Liver (tissue), 9 donors: Measurements from ENCODE around the gene NAGLU. TPM values are rescaled to one million over a fixed set of nuclear protein-coding genes. Genes with fewer than 3 reads are reported as not detected.

Experiments used
- DNase-seq: peaks from one replicate; pipeline ENCODE4 v3.0.0-alpha.2; 2017; ENCODE audit warnings: low spot score
- H3K27ac ChIP-seq, 2 donors: one replicate each; pipeline ENCODE4 v1.7.0; 2013; ENCODE audit warnings: inconsistent platforms in 2 of 2, low read length in 2 of 2, control low read depth in 1 of 2, low read depth in 1 of 2, mild to moderate bottlenecking in 1 of 2
- H3K27me3 ChIP-seq, 4 donors: one replicate each; pipeline versions ENCODE4 v1.6.1 to v1.7.0; 2013; ENCODE audit warnings: low read length in 3 of 4, inconsistent platforms in 1 of 4, mild to moderate bottlenecking in 1 of 4, moderate library complexity in 1 of 4; ENCODE audit not compliant: control insufficient read depth in 4 of 4, insufficient read depth in 4 of 4
- H3K36me3 ChIP-seq, 4 donors: one replicate each; pipeline versions ENCODE4 v1.6.1 to v1.7.0; 2013; ENCODE audit warnings: low read length in 3 of 4, mild to moderate bottlenecking in 3 of 4, low read depth in 1 of 4, moderate library complexity in 1 of 4; ENCODE audit not compliant: control insufficient read depth in 4 of 4, insufficient read depth in 3 of 4
- H3K4me1 ChIP-seq, 4 donors: one replicate each; pipeline versions ENCODE4 v1.6.1 to v1.7.0; 2013; ENCODE audit warnings: low read length in 3 of 4, mild to moderate bottlenecking in 3 of 4, moderate library complexity in 1 of 4; ENCODE audit not compliant: control insufficient read depth in 4 of 4, insufficient read depth in 4 of 4
- H3K4me3 ChIP-seq, 3 donors: one replicate each; pipeline versions ENCODE4 v1.6.1 to v1.7.0; 2013; ENCODE audit warnings: low read length in 3 of 3, control low read depth in 1 of 3, low read depth in 1 of 3, mild to moderate bottlenecking in 1 of 3
- H3K9ac ChIP-seq, 2 donors: one replicate each; pipeline ENCODE4 v1.7.0; 2013; ENCODE audit warnings: low read length in 2 of 2, mild to moderate bottlenecking in 2 of 2, moderate library complexity in 2 of 2, control low read depth in 1 of 2, low read depth in 1 of 2
- H3K9me3 ChIP-seq, 4 donors: one replicate each; pipeline versions ENCODE4 v1.6.1 to v1.7.0; 2013; ENCODE audit warnings: low read length in 3 of 4; ENCODE audit not compliant: control insufficient read depth in 4 of 4
- ATF3 ChIP-seq: IDR thresholded peaks from 2 replicates; pipeline ENCODE4 v1.6.1; 2016; ENCODE audit warnings: antibody characterized with exemption
- CTCF ChIP-seq: fragments of 150-350 bp; IDR thresholded peaks from 2 replicates; pipeline ENCODE4 v1.5.1; 2017; ENCODE audit warnings: improper control_type of control experiment, low read depth, low read length; ENCODE audit not compliant: missing input control
- EGR1 ChIP-seq, 2 donors: IDR thresholded peaks; 2 replicates each; pipeline ENCODE4 v1.6.1; 2016 to 2018; ENCODE audit warnings: antibody characterized with exemption in 2 of 2, low read depth in 2 of 2
- FOXA1 ChIP-seq: IDR thresholded peaks from 2 replicates; pipeline ENCODE4 v1.6.1; 2016; ENCODE audit warnings: antibody characterized with exemption
- FOXA2 ChIP-seq: IDR thresholded peaks from 2 replicates; pipeline ENCODE4 v1.6.1; 2016; ENCODE audit warnings: antibody characterized with exemption
- GABPA ChIP-seq, 2 donors: IDR thresholded peaks in 1 of 2; conservative IDR thresholded peaks in 1 of 2; 2 replicates each; pipeline ENCODE4 v1.6.1; 2016; ENCODE audit warnings: antibody characterized with exemption in 2 of 2, mild to moderate bottlenecking in 1 of 2, moderate library complexity in 1 of 2
- HNF4A ChIP-seq, 2 donors: conservative IDR thresholded peaks; 2 replicates each; pipeline ENCODE4 v1.6.1; 2016; ENCODE audit warnings: antibody characterized with exemption in 2 of 2, mild to moderate bottlenecking in 2 of 2
- HNF4G ChIP-seq: IDR thresholded peaks from 2 replicates; pipeline ENCODE4 v1.6.1; 2016; ENCODE audit warnings: antibody characterized with exemption
- JUND ChIP-seq, 2 donors: IDR thresholded peaks; 2 replicates each; pipeline ENCODE4 v1.6.1; 2016; ENCODE audit warnings: antibody characterized with exemption in 2 of 2
- MAX ChIP-seq: IDR thresholded peaks from 2 replicates; pipeline ENCODE4 v1.6.1; 2016; ENCODE audit warnings: antibody characterized with exemption
- NR2F2 ChIP-seq: IDR thresholded peaks from 2 replicates; pipeline ENCODE4 v1.6.1; 2016; ENCODE audit warnings: antibody characterized with exemption
- RAD21 ChIP-seq, 2 donors: IDR thresholded peaks; 2 replicates each; pipeline ENCODE4 v1.6.1; 2016; ENCODE audit warnings: antibody characterized with exemption in 2 of 2, mild to moderate bottlenecking in 2 of 2
- REST ChIP-seq: IDR thresholded peaks from 2 replicates; pipeline ENCODE4 v1.6.1; 2016; ENCODE audit warnings: antibody characterized with exemption, mild to moderate bottlenecking
- RXRA ChIP-seq, 2 donors: IDR thresholded peaks; 2 replicates each; pipeline ENCODE4 v1.6.1; 2017 to 2018; ENCODE audit warnings: antibody characterized with exemption in 2 of 2, mild to moderate bottlenecking in 1 of 2
- SP1 ChIP-seq: IDR thresholded peaks from 2 replicates; pipeline ENCODE4 v1.6.1; 2018; ENCODE audit warnings: antibody characterized with exemption, mild to moderate bottlenecking
- TAF1 ChIP-seq: conservative IDR thresholded peaks from 2 replicates; pipeline ENCODE4 v1.6.1; 2016; ENCODE audit warnings: antibody characterized with exemption, mild to moderate bottlenecking
- YY1 ChIP-seq: IDR thresholded peaks from 2 replicates; pipeline ENCODE4 v1.6.1; 2016; ENCODE audit warnings: antibody characterized with exemption, mild to moderate bottlenecking
- ZBTB33 ChIP-seq: IDR thresholded peaks from 2 replicates; pipeline ENCODE4 v1.6.1; 2016; ENCODE audit warnings: antibody characterized with exemption
- WGBS: extraction: QIAGEN DNeasy Blood & Tissue Kit; methylation state at CpG from one replicate; pipeline ENCODE4 v1.1.7; 2013; 5-methylcytosine and 5-hydroxymethylcytosine counted together
- polyA plus RNA-seq, 2 donors: library from polyadenylated mRNA; stranded (reverse) in 1 of 2; unstranded in 1 of 2; fragments of 200-250 nt in 1 of 2; fragments of >200 nt in 1 of 2; fragmentation: Nextera tagmentation in 1 of 2; extraction: Ambion mirVana in 1 of 2; gene quantifications; one replicate each; pipeline versions ENCODE4 v1.2.1 to v1.2.3, GENCODE V29; 2013 to 2015
- total RNA-seq, 2 donors: library from RNA; depleted of rRNA; stranded (reverse); fragments of >200 nt; gene quantifications; one replicate each; pipeline ENCODE4 v1.2.3, GENCODE V29; 2014
- donor health status: healthy.
- donor health status: healthy.
- donor health status: healthy.
- donor health status: healthy.
- donor health status: healthy.

NAGLU gene
- total and polyA plus RNA-seq, 4 donors = 15.5 to 41.2 (median 28.9) TPM

- TF ChIP-seq TAF1 = no peak
Observed at GRCh38 chr17:42521666-42522262, 14.3 kb upstream of the NAGLU start (continued).

GRCh38 chr17:42522263-42522790, 13.7 kb upstream of the NAGLU start:
- Histone ChIP-seq H3K4me1 (peaks cover 6 to 50% (median 26%) of the 10 kb centered on the region in 4 donors), H3K9me3 (no peaks in the 10 kb centered on the region), H3K9ac (no peak overlapping the region), H3K36me3 (peaks cover 0 to 3% (median 0%) of the 10 kb centered on the region in 4 donors), H3K27ac (peak overlapping the region; percentile 32 to 90), H3K27me3 (no peaks in the 10 kb centered on the region), H3K4me3 (no peak overlapping the region)
- TF ChIP-seq REST = no peak
- TF ChIP-seq TAF1 = no peak
- TF ChIP-seq MAX = no peak
- no peak for TF ChIP-seq FOXA2
- TF ChIP-seq JUND (IDR thresholded peaks at IDR 0.05) = no peak
- no peak for TF ChIP-seq EGR1 (IDR thresholded peaks at IDR 0.05; ENCODE audit: low read depth in 2 of 2)
- peak; percentile 12 for TF ChIP-seq SP1
- TF ChIP-seq NR2F2 = peak; percentile 58
- peak in 1 of 2 donors; percentile 27 for TF ChIP-seq HNF4A (conservative IDR thresholded peaks at IDR 0.05)
- TF ChIP-seq GABPA (IDR thresholded peaks at IDR 0.05 in 1 of 2, conservative IDR thresholded peaks at IDR 0.05 in 1 of 2) = no peak
- no peak for TF ChIP-seq RAD21 (IDR thresholded peaks at IDR 0.05)
- TF ChIP-seq ATF3 = no peak
- no peak for TF ChIP-seq FOXA1
- TF ChIP-seq RXRA (IDR thresholded peaks at IDR 0.05) = peak; percentile 35 to 51
- TF ChIP-seq ZBTB33 = no peak
- no peak for TF ChIP-seq CTCF
- no peak for TF ChIP-seq YY1
- no peak for TF ChIP-seq HNF4G
- WGBS = 66% methylated on average over 9 of the region's 9 CpGs
- DNase-seq = peak; percentile 57
